NCI-H526 (cell line): ENCODE data around the gene TDRD7.
A peak's percentile ranks its signal among the peaks of the same experiment; 100 is the strongest.

Source experiments
- DNase-seq, 2 experiments: peaks; one replicate each; lab custom pipeline; 2025; lab: John Stamatoyannopoulos, UW

The TDRD7 gene, protein sequence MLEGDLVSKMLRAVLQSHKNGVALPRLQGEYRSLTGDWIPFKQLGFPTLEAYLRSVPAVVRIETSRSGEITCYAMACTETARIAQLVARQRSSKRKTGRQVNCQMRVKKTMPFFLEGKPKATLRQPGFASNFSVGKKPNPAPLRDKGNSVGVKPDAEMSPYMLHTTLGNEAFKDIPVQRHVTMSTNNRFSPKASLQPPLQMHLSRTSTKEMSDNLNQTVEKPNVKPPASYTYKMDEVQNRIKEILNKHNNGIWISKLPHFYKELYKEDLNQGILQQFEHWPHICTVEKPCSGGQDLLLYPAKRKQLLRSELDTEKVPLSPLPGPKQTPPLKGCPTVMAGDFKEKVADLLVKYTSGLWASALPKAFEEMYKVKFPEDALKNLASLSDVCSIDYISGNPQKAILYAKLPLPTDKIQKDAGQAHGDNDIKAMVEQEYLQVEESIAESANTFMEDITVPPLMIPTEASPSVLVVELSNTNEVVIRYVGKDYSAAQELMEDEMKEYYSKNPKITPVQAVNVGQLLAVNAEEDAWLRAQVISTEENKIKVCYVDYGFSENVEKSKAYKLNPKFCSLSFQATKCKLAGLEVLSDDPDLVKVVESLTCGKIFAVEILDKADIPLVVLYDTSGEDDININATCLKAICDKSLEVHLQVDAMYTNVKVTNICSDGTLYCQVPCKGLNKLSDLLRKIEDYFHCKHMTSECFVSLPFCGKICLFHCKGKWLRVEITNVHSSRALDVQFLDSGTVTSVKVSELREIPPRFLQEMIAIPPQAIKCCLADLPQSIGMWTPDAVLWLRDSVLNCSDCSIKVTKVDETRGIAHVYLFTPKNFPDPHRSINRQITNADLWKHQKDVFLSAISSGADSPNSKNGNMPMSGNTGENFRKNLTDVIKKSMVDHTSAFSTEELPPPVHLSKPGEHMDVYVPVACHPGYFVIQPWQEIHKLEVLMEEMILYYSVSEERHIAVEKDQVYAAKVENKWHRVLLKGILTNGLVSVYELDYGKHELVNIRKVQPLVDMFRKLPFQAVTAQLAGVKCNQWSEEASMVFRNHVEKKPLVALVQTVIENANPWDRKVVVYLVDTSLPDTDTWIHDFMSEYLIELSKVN

GRCh38 chr9:97411789-97412625 lies at the start of gene TDRD7:
TDRD7 (plus strand) TSS chr9:97412096; CDS start chr9:97428466, 16,370 bp downstream.
- peak; percentile 10 to 80 for DNase-seq

DNA sequence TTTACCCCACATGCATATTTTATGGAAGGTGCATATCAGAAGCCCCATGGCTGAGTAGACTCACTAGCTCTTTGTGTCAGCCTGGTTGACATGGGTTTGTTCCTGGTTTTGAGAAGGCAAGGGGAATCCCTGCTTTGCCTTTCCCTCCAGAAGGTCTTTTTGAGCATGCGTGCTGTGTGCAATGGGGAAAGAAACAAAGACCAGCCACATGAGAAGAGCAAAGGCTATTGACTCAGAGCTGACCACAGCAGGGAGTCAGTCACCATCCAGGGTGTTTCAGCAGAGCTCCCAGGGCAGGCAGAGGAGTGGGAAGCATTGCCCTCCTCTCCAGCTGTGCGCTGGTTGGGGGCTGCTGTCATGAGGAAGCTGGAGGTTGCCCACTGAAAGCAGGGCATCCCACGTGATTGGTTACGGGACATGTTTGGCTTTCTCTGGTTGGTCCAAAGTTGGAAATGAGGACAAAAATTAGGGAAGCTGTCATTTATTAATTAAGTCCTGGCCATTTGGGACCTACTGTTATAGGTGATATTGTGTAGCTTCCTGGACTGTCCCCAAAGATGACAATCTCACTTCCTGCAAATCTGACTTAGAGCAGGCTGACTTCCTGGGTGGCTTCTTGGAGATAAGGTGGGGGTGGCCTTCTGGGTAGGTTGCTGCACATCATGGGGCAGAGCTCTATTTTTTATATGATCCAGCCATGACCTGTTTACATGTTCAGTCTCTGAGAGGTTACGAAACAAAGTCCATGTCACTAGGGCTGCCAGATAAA lies 48.9 kb upstream of the TDRD7 start:
- DNase-seq, result no peak

DNA sequence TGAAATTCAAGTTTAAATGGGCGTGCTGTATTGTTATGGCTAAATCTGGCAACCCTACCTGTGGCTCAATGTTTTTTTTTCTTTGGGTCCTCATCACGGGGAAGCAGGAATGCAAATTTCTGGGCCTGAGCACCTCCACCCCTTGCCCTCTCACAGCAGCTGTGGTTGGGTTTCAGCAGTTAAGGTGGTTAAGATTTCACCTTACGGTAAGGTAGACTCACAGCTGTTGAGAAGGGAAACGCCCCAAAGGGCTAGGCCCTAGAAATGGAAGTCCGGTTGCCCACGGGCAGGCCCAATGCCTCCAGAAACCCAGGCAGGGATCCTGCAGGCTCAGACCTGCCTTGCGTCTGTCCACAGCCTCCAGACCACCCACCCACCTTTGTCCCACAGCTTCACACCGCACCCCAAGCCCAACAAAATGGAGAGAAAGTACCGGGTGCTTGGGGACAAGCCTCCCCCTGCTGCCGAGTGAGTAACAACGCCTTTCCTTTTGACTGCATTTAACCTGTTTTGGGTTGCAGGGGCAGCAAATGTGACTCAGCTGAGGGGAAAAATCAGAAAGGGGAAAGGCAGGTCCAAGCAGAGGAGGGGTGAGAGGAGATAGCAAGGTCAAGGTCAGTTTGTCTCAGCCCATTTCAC lies 48.1 kb upstream of the TDRD7 start:
- peak; percentile 62 to 71 for DNase-seq

DNA sequence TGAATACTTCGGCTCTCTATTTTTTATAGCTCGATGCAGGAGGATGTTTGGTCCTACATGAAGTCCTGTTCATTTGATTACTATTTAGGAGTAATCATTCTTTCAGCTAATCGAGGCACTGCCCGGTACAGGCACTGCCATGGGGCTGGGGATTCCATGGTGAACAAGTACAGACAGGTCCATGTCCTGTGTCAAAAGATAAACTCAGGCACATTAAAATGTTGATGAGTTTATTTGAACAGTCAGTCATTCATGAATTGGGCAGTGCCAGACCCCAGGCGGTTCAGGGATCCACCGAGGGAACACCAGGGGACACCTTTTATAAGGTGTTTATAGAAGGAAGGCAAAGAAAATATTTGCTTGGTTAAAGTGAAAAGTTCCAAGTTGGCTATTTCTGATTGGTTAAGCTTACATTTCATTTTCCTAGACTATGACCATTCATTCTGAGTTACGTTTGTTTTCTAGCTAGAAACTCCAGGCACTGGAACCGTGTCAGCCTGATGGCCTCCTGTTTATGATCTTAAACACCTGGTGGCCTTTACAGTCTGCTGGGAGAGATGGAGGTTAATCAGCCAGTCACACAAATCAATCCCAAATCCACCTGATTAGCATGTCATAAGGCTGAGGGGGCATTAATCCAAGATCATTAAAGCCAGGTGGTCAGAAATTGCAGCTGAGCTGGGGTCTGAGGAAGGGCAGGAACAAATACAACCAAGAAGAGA lies 47.0 kb upstream of the TDRD7 start:
- peak; percentile 77 to 87 for DNase-seq

DNA sequence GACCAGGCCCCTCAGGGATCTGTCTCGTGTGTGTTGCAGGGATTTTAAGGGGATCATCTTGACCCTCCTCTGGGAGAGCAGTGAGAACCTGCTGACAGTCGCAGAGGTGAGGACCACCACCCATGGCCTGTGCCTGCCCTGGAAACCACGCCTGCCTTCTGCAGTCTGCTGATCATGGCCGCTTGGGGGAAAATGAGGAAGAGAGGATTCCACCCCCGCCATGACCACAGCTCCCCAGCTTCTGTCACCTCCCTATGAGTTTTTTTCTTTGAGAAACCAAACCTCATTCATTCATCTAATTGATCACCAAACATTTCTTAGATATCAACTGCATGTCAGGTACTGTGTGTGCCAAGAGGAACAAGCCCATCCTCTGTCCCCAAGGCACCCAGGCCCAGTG lies 46.3 kb upstream of the TDRD7 start:
- DNase-seq, result no peak

DNA sequence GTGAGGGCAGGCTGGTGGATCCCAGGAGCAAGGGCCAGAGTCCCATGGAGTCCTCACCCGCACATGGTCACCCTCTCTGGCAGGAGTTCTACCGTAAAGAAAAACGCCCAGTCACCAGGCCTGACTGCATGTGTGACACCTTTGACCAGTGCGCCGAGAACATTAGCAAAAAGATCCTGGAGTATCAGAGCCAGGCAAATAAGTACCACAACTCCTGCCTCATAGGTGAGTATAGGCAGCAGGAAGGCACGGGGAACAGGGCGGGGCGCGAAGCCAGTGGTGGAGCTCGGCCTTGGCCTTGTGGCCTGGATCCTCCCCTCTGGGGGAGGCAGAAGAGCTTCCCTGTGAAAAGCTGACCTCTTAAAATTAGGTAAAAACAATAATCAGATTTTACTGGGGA lies 45.4 kb upstream of the TDRD7 start:
- DNase-seq, result no peak

- no peak for DNase-seq
Measured at GRCh38 chr9:97366889-97367288, 45.0 kb upstream of the TDRD7 start.

- DNase-seq, result no peak
Measured at GRCh38 chr9:97367729-97368128, 44.2 kb upstream of the TDRD7 start.

- DNase-seq, result no peak
Measured at GRCh38 chr9:97368964-97369363, 42.9 kb upstream of the TDRD7 start.

- no peak for DNase-seq
Measured at GRCh38 chr9:97372580-97372979, 39.3 kb upstream of the TDRD7 start.

DNA sequence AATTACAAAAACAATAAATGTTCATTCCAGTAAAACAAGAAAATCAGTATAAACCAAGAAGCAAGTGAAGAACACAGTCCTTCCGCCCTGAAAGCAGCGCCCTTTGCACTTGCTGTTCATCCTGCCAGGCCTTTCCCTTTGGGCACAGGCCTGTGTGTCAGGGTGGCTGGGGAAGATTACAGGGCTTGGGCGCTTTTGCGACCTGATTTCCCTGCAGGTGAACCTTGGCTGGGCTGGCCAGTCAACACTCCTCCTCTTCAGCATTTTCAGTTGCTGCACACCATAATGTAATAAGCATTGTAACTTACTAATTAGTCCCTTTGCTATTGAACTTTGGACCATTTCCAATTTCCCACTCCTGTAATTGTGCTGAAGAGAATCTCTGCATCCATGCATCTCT lies 38.6 kb upstream of the TDRD7 start:
- DNase-seq, result peak; percentile 47 to 79

DNA sequence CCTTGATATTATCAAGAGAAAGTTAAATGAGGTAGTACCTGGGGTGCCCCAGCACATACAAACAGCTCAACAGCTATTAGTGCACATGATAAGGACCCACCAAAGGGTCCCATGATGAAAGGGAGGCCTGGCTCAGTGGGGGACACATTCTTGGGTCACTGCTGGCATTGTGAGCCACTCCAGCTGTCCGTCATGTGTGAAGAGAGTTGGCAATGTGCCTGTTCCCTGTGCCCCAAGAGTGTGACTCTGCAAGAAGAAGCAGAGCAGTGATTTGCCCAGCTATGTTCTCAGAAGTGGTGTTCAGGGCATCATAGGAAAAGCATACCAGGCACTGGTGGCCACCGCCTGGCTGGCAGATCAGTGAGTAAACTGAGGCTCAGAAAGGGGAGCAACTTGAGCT lies 37.1 kb upstream of the TDRD7 start:
- DNase-seq, result no peak

GRCh38 chr9:97376902-97377301 lies 35.0 kb upstream of the TDRD7 start:
- DNase-seq, result no peak

DNA sequence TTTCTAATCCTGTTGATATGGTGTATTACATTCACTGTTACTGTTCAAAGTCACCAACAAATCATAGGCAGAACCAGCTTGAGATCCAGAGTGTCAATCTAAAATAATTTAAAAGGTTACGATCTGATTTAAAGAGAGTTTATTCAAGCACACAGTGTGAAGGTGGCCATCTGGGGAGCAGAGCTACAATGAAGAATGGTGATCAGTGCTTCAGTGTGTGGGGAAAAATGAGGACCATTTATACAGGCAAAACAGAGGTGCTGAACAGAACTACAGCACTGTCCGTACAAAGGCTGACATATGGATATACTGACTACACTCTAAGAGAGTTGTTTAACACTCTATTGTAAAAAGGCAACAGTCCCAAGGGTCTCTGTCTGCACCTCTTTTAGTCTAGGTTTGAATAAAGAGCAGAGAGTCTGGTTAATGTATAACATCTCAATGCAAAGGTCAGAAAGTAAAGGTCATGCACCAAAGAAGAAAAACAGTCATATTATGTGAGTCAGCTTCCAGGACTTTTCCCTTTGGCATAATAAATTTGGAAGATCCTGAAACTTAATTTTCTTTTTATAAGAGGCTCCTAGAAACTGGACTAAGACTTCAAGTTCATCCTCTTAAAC lies 29.7 kb upstream of the TDRD7 start:
- DNase-seq, result peak in 1 of 2 experiments; percentile 53

GRCh38 chr9:97384406-97385262 lies 27.3 kb upstream of the TDRD7 start:
- no peak for DNase-seq

DNA sequence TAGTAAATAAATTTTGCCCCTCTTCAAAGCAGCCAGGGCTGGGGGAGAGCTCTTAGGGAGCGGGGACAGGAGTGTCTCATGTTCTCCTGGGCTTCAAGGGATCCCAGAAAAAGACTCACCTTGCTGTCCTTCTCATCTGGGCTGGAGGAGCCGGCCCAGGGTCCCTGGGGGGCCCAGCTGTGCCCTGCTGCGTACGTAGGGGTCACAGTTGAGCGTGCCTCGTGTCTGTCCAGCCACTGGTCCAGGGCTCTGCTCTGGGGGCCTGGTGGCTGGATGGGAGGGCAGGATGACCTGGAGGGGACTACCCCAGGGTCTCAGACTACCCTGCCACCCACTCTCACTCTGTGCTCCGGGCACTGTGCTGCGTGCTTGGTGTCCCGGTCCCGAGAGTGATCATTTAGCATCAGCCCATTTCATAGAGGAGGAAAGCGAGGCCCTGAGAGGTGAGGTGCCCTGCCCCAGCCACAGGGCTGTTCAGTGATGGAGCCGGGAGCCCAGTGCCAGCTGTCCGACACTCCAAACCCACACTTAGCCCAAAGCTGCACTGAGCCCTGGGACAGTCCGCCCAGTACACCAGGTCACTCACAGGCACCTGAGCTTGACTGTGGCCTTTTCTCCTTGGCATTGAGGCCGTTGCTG lies 26.2 kb upstream of the TDRD7 start:
- no peak for DNase-seq

DNA sequence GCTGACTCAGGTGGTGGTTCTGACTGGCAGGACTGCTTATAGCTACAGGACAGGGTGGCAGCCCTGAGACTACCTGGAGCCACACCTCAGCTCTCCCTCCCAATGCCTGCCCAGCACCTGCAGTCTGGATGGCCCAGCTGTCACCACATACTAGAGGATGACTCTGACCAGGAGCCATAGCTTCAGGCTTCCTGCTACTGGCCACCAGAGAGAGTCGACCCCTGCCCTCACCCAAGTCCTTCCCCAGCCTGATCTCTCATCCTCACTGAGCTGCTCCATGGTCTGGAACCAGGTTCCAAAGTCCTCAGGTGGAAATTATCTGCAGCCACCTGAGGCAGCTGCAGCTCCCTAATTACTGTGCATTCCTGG lies 25.6 kb upstream of the TDRD7 start:
- peak in 1 of 2 experiments; percentile 72 for DNase-seq
